ENCODE measurements around the gene PPM1B. TPM values are rescaled to one million over a fixed set of nuclear protein-coding genes. Genes with fewer than 3 reads are reported as not detected.

PPM1B gene
- total RNA-seq, 4 donors from 2014 or later = 43.7 to 79.2 (median 57.3) TPM

DNA sequence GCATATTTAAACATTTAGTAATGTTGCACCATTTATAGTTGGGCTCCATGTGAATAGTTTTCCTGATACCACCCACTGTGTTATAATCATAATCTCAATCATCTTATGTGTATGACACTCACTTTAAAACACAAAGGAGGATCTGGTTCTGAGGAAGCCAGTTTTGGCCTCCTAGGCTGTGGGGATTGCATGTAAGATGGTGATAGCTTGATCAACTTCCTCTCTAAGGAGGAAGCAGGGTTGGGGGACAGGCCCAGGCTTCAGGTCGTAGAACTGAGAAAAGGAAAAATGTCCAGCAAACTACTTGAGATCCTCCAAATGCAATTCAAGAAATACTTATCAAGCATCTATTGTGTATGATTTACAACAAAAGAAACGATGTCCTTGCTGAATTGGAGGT, 4.9 kb upstream of the PPM1B start:
- DNase-seq = no peak
- no peaks in the 10 kb centered on the region for H3K9me3 ChIP-seq
- no peaks in the 10 kb centered on the region for H3K27me3 ChIP-seq
- TF ChIP-seq, protein P1, sequence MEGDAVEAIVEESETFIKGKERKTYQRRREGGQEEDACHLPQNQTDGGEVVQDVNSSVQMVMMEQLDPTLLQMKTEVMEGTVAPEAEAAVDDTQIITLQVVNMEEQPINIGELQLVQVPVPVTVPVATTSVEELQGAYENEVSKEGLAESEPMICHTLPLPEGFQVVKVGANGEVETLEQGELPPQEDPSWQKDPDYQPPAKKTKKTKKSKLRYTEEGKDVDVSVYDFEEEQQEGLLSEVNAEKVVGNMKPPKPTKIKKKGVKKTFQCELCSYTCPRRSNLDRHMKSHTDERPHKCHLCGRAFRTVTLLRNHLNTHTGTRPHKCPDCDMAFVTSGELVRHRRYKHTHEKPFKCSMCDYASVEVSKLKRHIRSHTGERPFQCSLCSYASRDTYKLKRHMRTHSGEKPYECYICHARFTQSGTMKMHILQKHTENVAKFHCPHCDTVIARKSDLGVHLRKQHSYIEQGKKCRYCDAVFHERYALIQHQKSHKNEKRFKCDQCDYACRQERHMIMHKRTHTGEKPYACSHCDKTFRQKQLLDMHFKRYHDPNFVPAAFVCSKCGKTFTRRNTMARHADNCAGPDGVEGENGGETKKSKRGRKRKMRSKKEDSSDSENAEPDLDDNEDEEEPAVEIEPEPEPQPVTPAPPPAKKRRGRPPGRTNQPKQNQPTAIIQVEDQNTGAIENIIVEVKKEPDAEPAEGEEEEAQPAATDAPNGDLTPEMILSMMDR (IDR thresholded peaks at IDR 0.05) = no peak
- no peak for TF ChIP-seq POLR2A (IDR thresholded peaks at IDR 0.05)
- H3K4me3 ChIP-seq = no peak overlapping the region
- H3K4me1 ChIP-seq = no peaks in the 10 kb centered on the region
- H3K27ac ChIP-seq = no peak overlapping the region
- H3K36me3 ChIP-seq = no peaks in the 10 kb centered on the region

- no peak for TF ChIP-seq POLR2A (IDR thresholded peaks at IDR 0.05)
- no peak overlapping the region for H3K27ac ChIP-seq
- H3K9me3 ChIP-seq = no peaks in the 10 kb centered on the region
- H3K4me3 ChIP-seq = no peak overlapping the region
- no peak for DNase-seq
- H3K4me1 ChIP-seq = no peaks in the 10 kb centered on the region
- no peaks in the 10 kb centered on the region for H3K36me3 ChIP-seq
- no peaks in the 10 kb centered on the region for H3K27me3 ChIP-seq
Observed at GRCh38 chr2:44164617-44165016, 4.1 kb upstream of the PPM1B start.

- DNase-seq = no peak
- no peak for TF ChIP-seq POLR2A (IDR thresholded peaks at IDR 0.05)
- TF ChIP-seq, protein P1 (IDR thresholded peaks at IDR 0.05) = no peak
Observed at GRCh38 chr2:44166096-44166495, 2.6 kb upstream of the PPM1B start.

DNA sequence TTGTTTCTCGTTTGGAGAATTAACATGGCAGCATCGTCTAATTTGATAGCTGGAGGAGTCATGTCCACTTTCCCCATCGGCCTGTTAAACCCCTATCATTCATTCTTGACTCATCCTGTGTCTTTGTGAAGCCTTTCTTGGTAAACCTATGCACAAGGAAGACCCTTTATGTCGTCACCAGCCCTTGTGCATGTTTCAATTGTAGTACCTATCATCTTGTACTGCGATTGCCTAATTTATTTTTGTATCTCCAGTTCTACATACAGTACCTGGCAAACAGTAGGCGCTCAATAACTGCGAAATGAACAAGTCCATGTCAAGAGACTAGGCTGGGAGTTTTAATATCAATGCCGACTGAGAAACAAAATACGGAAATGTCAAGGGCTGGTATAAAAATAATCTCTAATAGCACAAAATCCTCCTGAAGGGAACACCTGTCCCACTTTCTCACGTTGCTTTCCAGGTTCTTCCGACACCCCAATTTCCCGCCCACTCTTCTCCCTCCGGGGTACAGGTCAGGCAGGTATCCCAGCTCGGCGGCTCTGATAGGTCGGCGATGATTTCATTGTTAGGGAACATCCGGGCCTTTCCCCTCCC, 1.3 kb upstream of the PPM1B start:
- TF ChIP-seq POLR2A (IDR thresholded peaks at IDR 0.05) = no peak
- TF ChIP-seq, protein P1 (IDR thresholded peaks at IDR 0.05) = no peak
- DNase-seq = no peak
- Histone ChIP-seq H3K27me3 (no peaks in the 10 kb centered on the region), H3K9me3 (no peaks in the 10 kb centered on the region), H3K4me1 (peaks cover 0 to 16% (median 7%) of the 10 kb centered on the region in 4 donors), H3K36me3 (no peaks in the 10 kb centered on the region), H3K27ac (peak overlapping the region; percentile 95 to 99 (median 96)), H3K4me3 (peak overlapping the region; percentile 55 to 60 (median 58))

More at GRCh38 chr2:44166096-44166495, 2.6 kb upstream of the PPM1B start:
- Histone ChIP-seq H3K27ac (no peak overlapping the region), H3K4me3 (no peak overlapping the region), H3K27me3 (no peaks in the 10 kb centered on the region), H3K9me3 (no peaks in the 10 kb centered on the region), H3K4me1 (peaks cover 0 to 7% (median 0%) of the 10 kb centered on the region in 4 donors), H3K36me3 (no peaks in the 10 kb centered on the region)

- H3K36me3 ChIP-seq = no peaks in the 10 kb centered on the region
- TF ChIP-seq, protein P1 (IDR thresholded peaks at IDR 0.05) = no peak
- TF ChIP-seq POLR2A (IDR thresholded peaks at IDR 0.05) = peak; percentile 52 to 59
Observed at GRCh38 chr2:44167908-44168680, 581 bp upstream of the PPM1B start.

More at GRCh38 chr2:44167908-44168680, 581 bp upstream of the PPM1B start:
- Histone ChIP-seq H3K27me3 (no peaks in the 10 kb centered on the region), H3K4me3 (peak overlapping the region; percentile 55 to 60 (median 58)), H3K27ac (peak overlapping the region; percentile 95 to 99 (median 96)), H3K4me1 (peaks cover 0 to 18% (median 8%) of the 10 kb centered on the region in 4 donors), H3K9me3 (no peaks in the 10 kb centered on the region)
- DNase-seq = peak; percentile 96 to 100 (median 98)
